Measurements from ENCODE around the gene MYO3A.
"Not testable (repeated sequence)": the region's sequence is repeated elsewhere in the genome, so short reads cannot be mapped to it uniquely, and the experiment has no call there.

The MYO3A gene

GRCh38 chr10:25974897-25975459, 40.9 kb downstream of the MYO3A start:
- DNase-seq (ENCODE audit: low read depth, low spot score) = no peak

- no peak for DNase-seq (ENCODE audit: low read depth, low spot score)
These were observed 44.7 kb downstream of the MYO3A start for GRCh38 chr10:25978771-25979170.

GRCh38 chr10:25982107-25982506, 48.1 kb downstream of the MYO3A start:
- DNase-seq (ENCODE audit: low read depth, low spot score) = no peak

GRCh38 chr10:25988583-25988982, 54.6 kb downstream of the MYO3A start:
- DNase-seq (ENCODE audit: low read depth, low spot score) = no peak

- no peak for DNase-seq (ENCODE audit: low read depth, low spot score)
These were observed 55.9 kb downstream of the MYO3A start for GRCh38 chr10:25989951-25990350.

- no peak for DNase-seq (ENCODE audit: low read depth, low spot score)
These were observed 65.4 kb downstream of the MYO3A start for GRCh38 chr10:25999295-25999981.

GRCh38 chr10:26000971-26001370, 66.9 kb downstream of the MYO3A start:
- DNase-seq (ENCODE audit: low read depth, low spot score) = no peak

GRCh38 chr10:26002466-26002865, 68.4 kb downstream of the MYO3A start:
- not testable (repeated sequence) for DNase-seq (ENCODE audit: low read depth, low spot score)

- DNase-seq (ENCODE audit: low read depth, low spot score) = no peak
These were observed 81.1 kb downstream of the MYO3A start for GRCh38 chr10:26015092-26015491.

- no peak for DNase-seq (ENCODE audit: low read depth, low spot score)
These were observed 88.8 kb downstream of the MYO3A start for GRCh38 chr10:26022831-26023230.

GRCh38 chr10:26024303-26024702, 90.3 kb downstream of the MYO3A start:
- no peak for DNase-seq (ENCODE audit: low read depth, low spot score)

GRCh38 chr10:26025523-26025922, 91.5 kb downstream of the MYO3A start:
- no peak for DNase-seq (ENCODE audit: low read depth, low spot score)

GRCh38 chr10:26029858-26030257, 95.8 kb downstream of the MYO3A start:
- DNase-seq (ENCODE audit: low read depth, low spot score) = no peak

- no peak for DNase-seq (ENCODE audit: low read depth, low spot score)
These were observed 97.3 kb downstream of the MYO3A start for GRCh38 chr10:26031300-26031699.

- no peak for DNase-seq (ENCODE audit: low read depth, low spot score)
These were observed 109.4 kb downstream of the MYO3A start for GRCh38 chr10:26043469-26043868.

- DNase-seq (ENCODE audit: low read depth, low spot score) = no peak
These were observed 110.2 kb downstream of the MYO3A start for GRCh38 chr10:26044141-26044749.

GRCh38 chr10:26046073-26046700, 112.2 kb downstream of the MYO3A start:
- no peak for DNase-seq (ENCODE audit: low read depth, low spot score)

- no peak for DNase-seq (ENCODE audit: low read depth, low spot score)
These were observed 114.7 kb downstream of the MYO3A start for GRCh38 chr10:26048756-26049155.

- DNase-seq (ENCODE audit: low read depth, low spot score) = no peak
These were observed 118.3 kb downstream of the MYO3A start for GRCh38 chr10:26052326-26052725.

- DNase-seq (ENCODE audit: low read depth, low spot score) = no peak
These were observed 123.4 kb downstream of the MYO3A start for GRCh38 chr10:26057466-26057865.

GRCh38 chr10:26064106-26064505, 130.1 kb downstream of the MYO3A start:
- no peak for DNase-seq (ENCODE audit: low read depth, low spot score)

GRCh38 chr10:26067680-26068079, 133.7 kb downstream of the MYO3A start:
- no peak for DNase-seq (ENCODE audit: low read depth, low spot score)

GRCh38 chr10:26080971-26081370, 146.9 kb downstream of the MYO3A start:
- not testable (repeated sequence) for DNase-seq (ENCODE audit: low read depth, low spot score)

Data from brain pericyte (primary cell).